HL-60 (cell line): ENCODE data around the gene CSNK2B.

Experiments used
- DNase-seq, 2 experiments: peaks; one replicate each; pipeline ENCODE4 v3.0.0-alpha.2; 2010 to 2020; ENCODE audit warnings: low read depth in 1 of 2, low spot score in 1 of 2
- H3K27ac ChIP-seq: fragments of 250-450 bp; sonication (Bioruptor Pico); replicated peaks from 2 replicates; pipeline ENCODE4 v1.5.1; 2020; ENCODE audit warnings: mild to moderate bottlenecking, moderate library complexity
- H3K27me3 ChIP-seq: fragments of 250-450 bp; sonication (Bioruptor Pico); 2 replicates; pipeline ENCODE4 v1.5.1; 2021; ENCODE audit warnings: mild to moderate bottlenecking, moderate library complexity; ENCODE audit not compliant: insufficient read depth, poor library complexity, severe bottlenecking
- H3K4me3 ChIP-seq: replicated peaks from 2 replicates; pipeline ENCODE4 v1.5.1; 2011; ENCODE audit warnings: mild to moderate bottlenecking, control low read depth, low read length; ENCODE audit not compliant: insufficient read depth
- GABPA ChIP-seq: IDR thresholded peaks from 2 replicates; pipeline ENCODE4 v1.6.1; 2012; ENCODE audit warnings: low read depth
- POLR2AphosphoS5 ChIP-seq: IDR thresholded peaks from 2 replicates; pipeline ENCODE4 v1.6.1; 2012; ENCODE audit warnings: low read depth
- REST ChIP-seq: IDR thresholded peaks from 2 replicates; pipeline ENCODE4 v1.6.1; 2012; ENCODE audit warnings: low read depth; ENCODE audit not compliant: insufficient replicate concordance
- SPI1 ChIP-seq: IDR thresholded peaks from 2 replicates; pipeline ENCODE4 v1.6.1; 2012; ENCODE audit warnings: low read depth, mild to moderate bottlenecking, borderline replicate concordance
- TF ChIP-seq, protein P1 (sequence below): IDR thresholded peaks from one replicate; pipeline ENCODE4 v1.5.1; 2011; ENCODE audit warnings: low read length, control low read depth, inconsistent platforms; ENCODE audit not compliant: insufficient read depth

The CSNK2B gene

DNA sequence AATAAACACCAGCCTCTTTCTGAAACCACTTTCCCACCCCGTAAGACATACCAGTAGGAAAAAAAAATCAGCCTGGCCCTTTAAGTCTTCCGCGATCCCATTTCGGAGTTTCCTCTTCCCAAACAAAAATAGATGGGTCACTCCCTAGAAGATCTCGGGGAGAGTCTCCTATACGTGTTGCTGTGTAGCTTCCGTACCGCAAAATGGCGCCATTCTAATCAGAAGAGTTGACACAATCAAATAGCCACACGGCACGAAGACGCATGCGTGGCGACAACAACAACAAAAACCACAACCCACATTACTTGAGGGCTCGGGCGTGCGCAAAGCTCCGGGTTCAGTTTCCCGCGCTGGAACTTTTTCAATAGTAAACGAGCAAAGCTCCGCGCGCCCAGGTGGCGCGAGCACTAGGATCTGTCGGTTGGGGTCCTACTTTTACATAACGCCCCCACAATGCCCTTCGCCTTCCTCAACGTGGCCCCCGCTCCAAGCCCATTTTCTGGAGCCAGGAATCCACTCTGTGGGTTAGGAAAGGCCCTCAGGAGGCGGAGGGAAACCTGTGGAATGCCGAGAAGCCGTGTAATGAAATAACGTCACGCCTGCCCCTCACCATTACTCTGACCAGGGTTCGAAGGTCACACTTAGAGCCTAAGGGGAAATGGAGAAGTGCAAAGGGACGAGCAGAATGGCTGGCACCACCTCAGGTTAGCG, 935 bp upstream of the CSNK2B start, which contains the start of gene GPANK1:
GPANK1 (minus strand) TSS at position 208 of the 711 bp plus-strand sequence. CDS start 519 bp downstream, outside the sequence.
- peak; percentile 85 for TF ChIP-seq SPI1
- TF ChIP-seq REST, result peak; percentile 59
- 0 out of 2 replicates have a peak, but pooled peaks have one; percentile 30 for TF ChIP-seq GABPA
- TF ChIP-seq, protein P1, sequence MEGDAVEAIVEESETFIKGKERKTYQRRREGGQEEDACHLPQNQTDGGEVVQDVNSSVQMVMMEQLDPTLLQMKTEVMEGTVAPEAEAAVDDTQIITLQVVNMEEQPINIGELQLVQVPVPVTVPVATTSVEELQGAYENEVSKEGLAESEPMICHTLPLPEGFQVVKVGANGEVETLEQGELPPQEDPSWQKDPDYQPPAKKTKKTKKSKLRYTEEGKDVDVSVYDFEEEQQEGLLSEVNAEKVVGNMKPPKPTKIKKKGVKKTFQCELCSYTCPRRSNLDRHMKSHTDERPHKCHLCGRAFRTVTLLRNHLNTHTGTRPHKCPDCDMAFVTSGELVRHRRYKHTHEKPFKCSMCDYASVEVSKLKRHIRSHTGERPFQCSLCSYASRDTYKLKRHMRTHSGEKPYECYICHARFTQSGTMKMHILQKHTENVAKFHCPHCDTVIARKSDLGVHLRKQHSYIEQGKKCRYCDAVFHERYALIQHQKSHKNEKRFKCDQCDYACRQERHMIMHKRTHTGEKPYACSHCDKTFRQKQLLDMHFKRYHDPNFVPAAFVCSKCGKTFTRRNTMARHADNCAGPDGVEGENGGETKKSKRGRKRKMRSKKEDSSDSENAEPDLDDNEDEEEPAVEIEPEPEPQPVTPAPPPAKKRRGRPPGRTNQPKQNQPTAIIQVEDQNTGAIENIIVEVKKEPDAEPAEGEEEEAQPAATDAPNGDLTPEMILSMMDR, result no peak
- TF ChIP-seq POLR2AphosphoS5, result peak; percentile 82
- Histone ChIP-seq H3K4me3 (peak within 1 kb of the TSS; percentile 85), H3K27me3 (no peaks in the 10 kb centered on the region), H3K27ac (peak within 1 kb of the TSS; percentile 100)
- DNase-seq, result peak; percentile 90 to 97

DNA sequence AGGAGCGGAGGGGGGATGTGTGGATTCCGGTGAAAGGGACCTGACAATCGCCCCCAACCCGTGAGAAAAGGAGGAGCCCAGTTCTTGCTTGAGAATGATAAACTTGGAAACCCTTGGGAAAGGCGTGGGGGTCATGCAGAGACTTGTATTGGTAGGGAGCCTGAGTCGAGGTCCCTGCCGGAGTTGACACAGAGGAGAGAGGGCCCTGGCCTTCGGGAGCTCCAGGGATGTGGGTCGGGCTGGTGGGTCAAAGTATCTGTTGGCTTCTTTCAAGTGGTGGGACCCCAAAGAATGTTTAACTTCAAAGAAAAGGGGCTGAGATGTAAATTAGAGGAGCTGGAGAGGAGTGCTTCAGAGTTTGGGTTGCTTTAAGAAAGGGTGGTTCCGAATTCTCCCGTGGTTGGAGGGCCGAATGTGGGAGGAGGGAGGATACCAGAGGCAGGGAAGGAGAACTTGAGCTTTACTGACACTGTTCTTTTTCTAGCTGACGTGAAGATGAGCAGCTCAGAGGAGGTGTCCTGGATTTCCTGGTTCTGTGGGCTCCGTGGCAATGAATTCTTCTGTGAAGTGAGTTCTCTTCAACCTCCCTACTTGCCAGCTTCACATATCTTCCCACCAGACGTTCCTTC, 571 bp downstream of the CSNK2B start:
- peak overlapping the region; percentile 85 for H3K4me3 ChIP-seq
- no peak for DNase-seq

More for the DNA sequence above, 571 bp downstream of the CSNK2B start:
- no peaks in the 10 kb centered on the region for H3K27me3 ChIP-seq
- H3K27ac ChIP-seq, result peak overlapping the region; percentile 100
- TF ChIP-seq REST (no peak), GABPA (no peak), POLR2AphosphoS5 (no peak), SPI1 (no peak)
- TF ChIP-seq, protein P1, result no peak
